Peyer's patch (tissue), 4 donors: ENCODE results near the gene ZNF521. TPM values are rescaled to one million over a fixed set of nuclear protein-coding genes. Genes with fewer than 3 reads are reported as not detected.
A peak's percentile ranks its signal among the peaks of the same experiment; 100 is the strongest.

Experiments
- DNase-seq, 3 donors: peaks; one replicate each; pipeline ENCODE4 v3.0.0-alpha.2; 2017 to 2019
- H3K27ac ChIP-seq, 4 donors: fragments of 200-600 bp; sonication (generic); one replicate each; pipeline ENCODE4 v1.5.1; 2016 to 2019
- H3K27me3 ChIP-seq, 2 donors: fragments of 200-600 bp; sonication (generic); one replicate each; pipeline ENCODE4 v1.5.1; 2019
- H3K36me3 ChIP-seq, 3 donors: fragments of 200-600 bp; sonication (generic); one replicate each; pipeline ENCODE4 v1.5.1; 2016 to 2019
- H3K4me1 ChIP-seq, 4 donors: fragments of 200-600 bp; sonication (generic); one replicate each; pipeline ENCODE4 v1.5.1; 2016 to 2019
- H3K4me3 ChIP-seq, 4 donors: fragments of 200-600 bp; sonication (generic); 1 replicate in 3 of 4; 2 replicates in 1 of 4; pipeline ENCODE4 v1.5.1; 2016 to 2019; ENCODE audit warnings: mild to moderate bottlenecking in 1 of 4
- H3K9me3 ChIP-seq, 4 donors: fragments of 200-600 bp; sonication (generic); one replicate each; pipeline ENCODE4 v1.5.1; 2016 to 2019; ENCODE audit warnings: mild to moderate bottlenecking in 1 of 4
- POLR2A ChIP-seq, 2 donors: fragments of 450-650 bp; IDR thresholded peaks; one replicate each; pipeline ENCODE4 v1.5.1; 2017; ENCODE audit warnings: antibody characterized with exemption in 2 of 2, mild to moderate bottlenecking in 2 of 2, moderate library complexity in 2 of 2
- total RNA-seq, 4 donors: library from RNA; depleted of rRNA; stranded (reverse); fragments of >200 nt; gene quantifications; one replicate each; pipeline ENCODE4 v1.1.0, GENCODE V29; 2016
- TF ChIP-seq, protein P1 (sequence below), 6 experiments: fragments of 450-650 bp in 4 of 6; fragments of 200-600 bp in 2 of 6; sonication (generic) in 1 of 6; IDR thresholded peaks; one replicate each; pipeline ENCODE4 v1.5.1; 2017 to 2019; ENCODE audit warnings: antibody characterized with exemption in 6 of 6, mild to moderate bottlenecking in 3 of 6, moderate library complexity in 1 of 6

The ZNF521 gene
- total RNA-seq, 4 donors from 2014 or later: 4.2 to 25.6 (median 8.6) TPM

DNA sequence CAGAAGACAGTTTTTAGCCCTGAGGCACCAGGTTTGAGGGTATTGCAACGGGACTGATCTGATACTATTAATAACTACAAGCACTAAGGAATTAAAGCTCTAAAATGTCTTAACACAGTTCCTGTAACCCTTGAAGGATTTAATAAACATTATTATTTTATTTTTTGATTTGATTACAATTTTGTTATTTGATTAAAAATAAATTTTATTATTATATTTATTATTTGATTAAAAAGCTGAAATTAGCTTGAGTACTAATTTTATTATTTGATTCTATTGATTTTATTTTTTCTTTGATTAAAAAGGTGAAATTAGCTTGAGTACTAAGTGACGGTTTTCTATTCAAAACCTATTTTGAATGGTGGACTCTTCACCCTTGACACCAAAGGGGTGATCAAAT lies 307.3 kb downstream of the ZNF521 start:
- Histone ChIP-seq H3K27me3 (no peaks in the 10 kb centered on the region), H3K36me3 (no peaks in the 10 kb centered on the region), H3K4me1 (peaks cover 0 to 15% (median 0%) of the 10 kb centered on the region in 4 donors), H3K9me3 (no peaks in the 10 kb centered on the region), H3K27ac (no peak overlapping the region), H3K4me3 (no peak overlapping the region)
- no peak for TF ChIP-seq POLR2A (IDR thresholded peaks at IDR 0.05)
- TF ChIP-seq, protein P1, sequence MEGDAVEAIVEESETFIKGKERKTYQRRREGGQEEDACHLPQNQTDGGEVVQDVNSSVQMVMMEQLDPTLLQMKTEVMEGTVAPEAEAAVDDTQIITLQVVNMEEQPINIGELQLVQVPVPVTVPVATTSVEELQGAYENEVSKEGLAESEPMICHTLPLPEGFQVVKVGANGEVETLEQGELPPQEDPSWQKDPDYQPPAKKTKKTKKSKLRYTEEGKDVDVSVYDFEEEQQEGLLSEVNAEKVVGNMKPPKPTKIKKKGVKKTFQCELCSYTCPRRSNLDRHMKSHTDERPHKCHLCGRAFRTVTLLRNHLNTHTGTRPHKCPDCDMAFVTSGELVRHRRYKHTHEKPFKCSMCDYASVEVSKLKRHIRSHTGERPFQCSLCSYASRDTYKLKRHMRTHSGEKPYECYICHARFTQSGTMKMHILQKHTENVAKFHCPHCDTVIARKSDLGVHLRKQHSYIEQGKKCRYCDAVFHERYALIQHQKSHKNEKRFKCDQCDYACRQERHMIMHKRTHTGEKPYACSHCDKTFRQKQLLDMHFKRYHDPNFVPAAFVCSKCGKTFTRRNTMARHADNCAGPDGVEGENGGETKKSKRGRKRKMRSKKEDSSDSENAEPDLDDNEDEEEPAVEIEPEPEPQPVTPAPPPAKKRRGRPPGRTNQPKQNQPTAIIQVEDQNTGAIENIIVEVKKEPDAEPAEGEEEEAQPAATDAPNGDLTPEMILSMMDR (IDR thresholded peaks at IDR 0.05): no peak
- DNase-seq: no peak

DNA sequence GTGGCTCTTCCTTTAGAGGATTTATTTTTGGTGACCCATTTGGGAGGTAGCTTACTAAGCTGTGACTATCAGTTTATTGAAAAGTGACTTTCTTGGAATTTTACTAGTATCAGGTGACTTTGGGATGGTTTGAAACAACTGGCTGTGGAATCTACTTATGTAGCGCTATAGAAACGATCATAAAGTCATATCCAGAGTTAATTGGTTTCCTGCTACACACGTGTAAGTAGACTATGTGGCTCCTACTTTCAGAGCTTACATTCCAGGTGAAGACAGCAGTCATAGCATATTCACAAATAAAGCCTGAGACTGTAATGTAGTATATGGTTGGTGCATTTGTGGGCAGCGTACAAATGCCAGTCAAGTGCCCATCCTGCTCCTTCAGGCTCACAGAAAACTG lies 308.9 kb downstream of the ZNF521 start:
- no peaks in the 10 kb centered on the region for H3K27me3 ChIP-seq
- peaks cover 0 to 15% (median 0%) of the 10 kb centered on the region in 4 donors for H3K4me1 ChIP-seq
- no peaks in the 10 kb centered on the region for H3K9me3 ChIP-seq
- no peaks in the 10 kb centered on the region for H3K36me3 ChIP-seq
- peak overlapping the region in 2 of 4 donors; percentile 69 to 72 for H3K27ac ChIP-seq
- TF ChIP-seq, protein P1 (IDR thresholded peaks at IDR 0.05): no peak
- TF ChIP-seq POLR2A (IDR thresholded peaks at IDR 0.05): no peak
- no peak for DNase-seq
- H3K4me3 ChIP-seq: peak overlapping the region in 1 of 4 donors; percentile 11

DNA sequence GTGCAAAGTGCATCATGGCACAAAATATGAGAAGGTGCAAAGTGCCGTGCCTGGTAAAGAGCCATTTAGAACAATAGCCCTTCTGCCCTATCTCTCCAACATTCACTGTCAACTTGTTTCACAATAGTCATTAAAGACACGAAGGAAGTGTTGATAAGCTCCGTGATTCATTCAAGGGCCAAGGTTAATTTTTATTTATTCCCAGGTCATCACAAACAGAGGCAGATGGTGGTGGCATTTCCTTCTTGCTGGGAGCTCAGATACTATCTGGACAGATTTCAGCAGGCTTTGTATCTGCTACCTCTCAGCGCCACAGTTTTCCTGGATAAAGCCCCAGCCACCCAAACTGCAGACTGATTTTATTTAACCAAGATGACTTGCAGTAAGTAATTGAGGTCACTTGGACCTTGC lies 309.3 kb downstream of the ZNF521 start:
- peak in 1 of 3 donors; percentile 69 for DNase-seq
- no peaks in the 10 kb centered on the region for H3K27me3 ChIP-seq
- peak overlapping the region in 2 of 4 donors; percentile 69 to 72 for H3K27ac ChIP-seq
- H3K4me1 ChIP-seq: peaks cover 0 to 15% (median 0%) of the 10 kb centered on the region in 4 donors
- TF ChIP-seq, protein P1 (IDR thresholded peaks at IDR 0.05): no peak
- peak in 1 of 2 donors; percentile 19 for TF ChIP-seq POLR2A (IDR thresholded peaks at IDR 0.05)
- peak overlapping the region in 1 of 4 donors; percentile 11 for H3K4me3 ChIP-seq
- no peaks in the 10 kb centered on the region for H3K9me3 ChIP-seq
- H3K36me3 ChIP-seq: no peaks in the 10 kb centered on the region

DNA sequence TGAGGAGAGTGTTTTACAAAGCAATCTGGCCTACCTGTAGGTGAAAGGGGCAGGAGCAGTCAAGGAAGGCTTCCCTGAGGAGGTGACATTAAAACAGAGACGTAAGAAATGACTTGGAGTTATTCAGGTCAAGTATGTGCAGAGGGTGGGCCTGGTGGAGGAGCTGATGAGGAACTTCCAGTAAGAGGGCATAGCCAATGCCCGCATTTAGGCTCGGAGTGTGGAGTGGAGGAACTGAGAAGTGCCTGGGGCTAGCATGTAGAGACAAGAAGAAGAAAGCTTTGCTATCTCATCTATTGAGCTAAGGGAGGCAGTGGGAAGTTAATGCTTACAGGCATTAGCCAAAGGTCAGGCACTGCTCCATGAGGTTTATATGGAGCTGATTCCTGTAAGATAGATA lies 312.2 kb downstream of the ZNF521 start:
- no peak for DNase-seq
- H3K4me1 ChIP-seq: peaks cover 0 to 15% (median 0%) of the 10 kb centered on the region in 4 donors
- no peak for TF ChIP-seq POLR2A (IDR thresholded peaks at IDR 0.05)
- TF ChIP-seq, protein P1 (IDR thresholded peaks at IDR 0.05): no peak
- no peaks in the 10 kb centered on the region for H3K36me3 ChIP-seq
- no peaks in the 10 kb centered on the region for H3K9me3 ChIP-seq
- H3K4me3 ChIP-seq: no peak overlapping the region
- H3K27ac ChIP-seq: peak overlapping the region in 1 of 4 donors; percentile 34
- no peaks in the 10 kb centered on the region for H3K27me3 ChIP-seq

DNA sequence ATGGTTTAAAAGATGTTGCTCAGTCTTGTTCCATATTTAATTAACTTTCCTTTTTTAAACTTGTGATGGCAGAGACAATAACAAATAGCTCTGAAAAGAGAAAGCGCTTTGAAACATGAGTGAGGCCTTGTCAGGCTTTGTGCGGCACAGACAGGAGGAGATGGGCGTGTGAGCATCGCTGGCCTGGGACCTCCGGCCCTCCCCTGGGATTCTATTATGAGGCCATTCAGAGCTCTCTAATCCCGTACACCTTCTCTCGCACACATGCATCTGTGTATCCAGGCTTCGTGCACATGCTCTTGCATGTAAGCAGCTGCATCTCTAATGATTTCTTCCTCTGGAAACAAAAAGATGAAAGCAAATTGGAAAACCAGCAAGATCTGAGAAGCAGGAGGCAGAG lies 313.7 kb downstream of the ZNF521 start:
- no peaks in the 10 kb centered on the region for H3K9me3 ChIP-seq
- H3K27ac ChIP-seq: no peak overlapping the region
- peaks cover 0 to 15% (median 0%) of the 10 kb centered on the region in 4 donors for H3K4me1 ChIP-seq
- H3K27me3 ChIP-seq: no peaks in the 10 kb centered on the region
- TF ChIP-seq, protein P1 (IDR thresholded peaks at IDR 0.05): no peak
- no peak for TF ChIP-seq POLR2A (IDR thresholded peaks at IDR 0.05)
- no peak overlapping the region for H3K4me3 ChIP-seq
- no peak for DNase-seq
- no peaks in the 10 kb centered on the region for H3K36me3 ChIP-seq
